Osteocyte (in vitro differentiated cells): ENCODE data around the gene RBM38. TPM values are rescaled to one million over a fixed set of nuclear protein-coding genes. Genes with fewer than 3 reads are reported as not detected.

Experiments used
- DNase-seq: peaks from one replicate; pipeline ENCODE4 v3.0.0; 2021; ENCODE audit warnings: mixed read lengths; ENCODE audit not compliant: unreplicated experiment; ENCODE audit errors: extremely low spot score
- H3K27ac Mint-ChIP-seq: one replicate; pipeline ENCODE4 v1.8.0; 2021; ENCODE audit warnings: mild to moderate bottlenecking, mixed read lengths; ENCODE audit not compliant: unreplicated experiment
- H3K27me3 Mint-ChIP-seq: one replicate; pipeline ENCODE4 v1.8.0; 2021; ENCODE audit warnings: mixed read lengths; ENCODE audit not compliant: unreplicated experiment
- H3K36me3 Mint-ChIP-seq: one replicate; pipeline ENCODE4 v1.8.0; 2021; ENCODE audit warnings: mixed read lengths; ENCODE audit not compliant: unreplicated experiment
- H3K4me1 Mint-ChIP-seq: one replicate; pipeline ENCODE4 v1.8.0; 2021; ENCODE audit warnings: mixed read lengths; ENCODE audit not compliant: unreplicated experiment
- H3K4me3 Mint-ChIP-seq: one replicate; pipeline ENCODE4 v1.8.0; 2021; ENCODE audit warnings: mild to moderate bottlenecking, moderate library complexity, mixed read lengths; ENCODE audit not compliant: unreplicated experiment
- H3K9me3 Mint-ChIP-seq: one replicate; pipeline ENCODE4 v1.8.0; 2021; ENCODE audit warnings: mixed read lengths; ENCODE audit not compliant: unreplicated experiment
- CTCF ChIP-seq: fragments of 200-600 bp; sonication (generic); IDR thresholded peaks from 2 replicates; pipeline ENCODE4 v1.5.0; 2021; ENCODE audit warnings: antibody characterized with exemption, mild to moderate bottlenecking, moderate library complexity
- total RNA-seq: library from RNA; stranded (reverse); gene quantifications from 2 replicates; pipeline ENCODE4 v1.2.1, GENCODE V29; 2021

Gene RBM38
- total RNA-seq, 1 donor from 2014 or later, result 18.8 TPM

GRCh38 chr20:57396984-57397692, 5.9 kb downstream of the RBM38 start:
- no peak overlapping the region for H3K27ac Mint-ChIP-seq
- TF ChIP-seq CTCF, result no peak
- no peak for DNase-seq
- H3K4me3 Mint-ChIP-seq, result no peak overlapping the region
- no peaks in the 10 kb centered on the region for H3K9me3 Mint-ChIP-seq
- H3K4me1 Mint-ChIP-seq, result peaks cover 69% of the 10 kb centered on the region
- H3K27me3 Mint-ChIP-seq, result no peaks in the 10 kb centered on the region
- peaks cover 18% of the 10 kb centered on the region for H3K36me3 Mint-ChIP-seq

DNA sequence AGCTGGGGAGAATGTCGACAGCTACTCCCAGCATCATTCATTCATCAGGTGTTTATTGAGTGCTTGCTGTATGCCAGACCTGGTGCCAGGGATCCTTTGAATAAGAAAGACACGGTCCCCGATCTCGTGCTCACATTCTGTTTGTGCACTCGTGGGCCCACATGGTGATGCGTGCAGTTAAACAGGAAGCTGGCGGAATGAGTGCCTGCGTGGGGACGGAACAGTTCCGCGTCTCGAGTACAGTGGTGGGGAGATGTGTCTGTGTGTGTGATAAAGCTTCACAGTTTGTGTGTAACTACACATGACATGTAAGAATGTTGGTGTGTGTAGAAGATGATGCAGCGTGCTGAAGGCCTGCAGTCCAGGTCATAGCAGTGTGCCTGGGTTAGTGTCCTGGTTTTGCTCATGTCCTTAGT, 6.5 kb downstream of the RBM38 start:
- no peaks in the 10 kb centered on the region for H3K9me3 Mint-ChIP-seq
- peak overlapping the region; percentile 52 for H3K27ac Mint-ChIP-seq
- H3K27me3 Mint-ChIP-seq, result no peaks in the 10 kb centered on the region
- no peak overlapping the region for H3K4me3 Mint-ChIP-seq
- peaks cover 64% of the 10 kb centered on the region for H3K4me1 Mint-ChIP-seq
- no peak for DNase-seq
- H3K36me3 Mint-ChIP-seq, result peaks cover 19% of the 10 kb centered on the region
- TF ChIP-seq CTCF, result no peak

- Mint-ChIP-seq H3K27ac (peak overlapping the region; percentile 76), H3K27me3 (no peaks in the 10 kb centered on the region), H3K4me3 (no peak overlapping the region), H3K9me3 (no peaks in the 10 kb centered on the region), H3K36me3 (peaks cover 19% of the 10 kb centered on the region), H3K4me1 (peaks cover 57% of the 10 kb centered on the region)
- DNase-seq, result no peak
- TF ChIP-seq CTCF, result no peak
These were observed 7.1 kb downstream of the RBM38 start for GRCh38 chr20:57398231-57398821.

DNA sequence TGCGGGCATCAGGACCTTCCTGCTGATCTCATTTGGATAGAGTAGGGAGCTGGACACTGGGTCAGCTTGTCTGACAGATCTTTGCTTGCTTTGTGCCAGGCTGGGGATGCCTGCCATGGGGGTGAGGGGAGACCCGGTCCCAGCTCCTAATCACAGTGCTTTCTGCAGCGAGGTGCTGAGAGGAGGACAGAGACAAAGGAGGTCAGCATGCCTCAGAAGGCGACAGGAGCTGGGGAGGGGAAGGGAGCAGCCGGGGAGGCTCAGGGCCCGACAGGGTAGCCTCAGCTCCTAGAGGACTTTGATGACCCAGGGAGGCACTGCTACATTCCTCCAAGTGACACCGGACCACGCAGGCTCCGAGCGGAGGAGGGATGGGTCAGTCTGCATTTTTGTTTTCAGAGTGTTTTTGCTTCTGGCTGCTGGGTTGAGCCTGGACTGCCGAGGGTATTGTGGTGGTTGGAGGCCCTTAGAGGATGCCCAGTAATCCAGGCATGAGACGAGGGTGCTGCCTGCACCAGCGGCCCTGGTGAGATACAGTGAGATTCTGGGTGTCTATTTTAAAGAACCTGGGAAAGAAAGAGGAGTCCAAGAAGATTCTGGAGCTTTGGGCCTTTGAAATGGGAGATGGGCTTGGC, 7.8 kb downstream of the RBM38 start:
- TF ChIP-seq CTCF, result no peak
- peak overlapping the region; percentile 20 for H3K4me3 Mint-ChIP-seq
- DNase-seq, result no peak
- H3K9me3 Mint-ChIP-seq, result no peaks in the 10 kb centered on the region
- peaks cover 51% of the 10 kb centered on the region for H3K4me1 Mint-ChIP-seq
- no peaks in the 10 kb centered on the region for H3K27me3 Mint-ChIP-seq
- H3K36me3 Mint-ChIP-seq, result peaks cover 16% of the 10 kb centered on the region
- peak overlapping the region; percentile 76 for H3K27ac Mint-ChIP-seq

DNA sequence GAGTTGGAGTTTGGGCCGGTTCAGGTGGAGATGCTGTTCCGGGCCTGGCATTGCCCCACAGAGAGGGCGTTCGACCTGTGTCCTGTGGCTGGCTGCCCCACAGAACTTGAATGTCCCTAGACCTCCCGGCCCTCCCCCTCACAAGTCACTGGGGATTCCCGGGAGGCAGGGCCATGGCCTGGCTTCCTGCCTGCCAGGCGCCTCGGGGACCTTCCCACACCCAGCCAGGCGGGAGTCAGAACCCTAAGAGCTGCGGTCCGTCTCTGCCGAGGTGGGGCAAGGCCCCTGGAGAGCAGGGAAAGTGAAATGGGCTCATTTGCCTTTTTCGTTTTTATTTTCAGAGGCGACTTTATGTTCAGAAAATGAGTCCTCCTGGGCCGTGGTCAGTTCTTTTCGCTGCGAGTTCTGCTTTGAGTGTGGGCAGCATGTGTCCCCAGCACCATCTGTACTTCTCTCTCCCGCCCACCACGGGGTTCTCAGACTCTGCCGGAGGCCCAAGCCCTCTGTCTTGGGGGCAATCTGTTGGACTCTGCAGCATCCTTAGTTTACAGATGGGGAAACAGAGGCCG, 8.5 kb downstream of the RBM38 start:
- no peak for TF ChIP-seq CTCF
- peak overlapping the region; percentile 76 for H3K27ac Mint-ChIP-seq
- H3K36me3 Mint-ChIP-seq, result peaks cover 16% of the 10 kb centered on the region
- H3K9me3 Mint-ChIP-seq, result no peaks in the 10 kb centered on the region
- no peak overlapping the region for H3K4me3 Mint-ChIP-seq
- DNase-seq, result no peak
- H3K4me1 Mint-ChIP-seq, result peaks cover 45% of the 10 kb centered on the region
- H3K27me3 Mint-ChIP-seq, result no peaks in the 10 kb centered on the region
